Hepatocyte (in vitro differentiated cells): ENCODE data around the gene ZC3H7A. TPM values are rescaled to one million over a fixed set of nuclear protein-coding genes. Genes with fewer than 3 reads are reported as not detected.
A peak's percentile ranks its signal among the peaks of the same experiment; 100 is the strongest.

Experiments
- DNase-seq: peaks from one replicate; pipeline ENCODE4 v3.0.0-alpha.2; 2016; ENCODE audit warnings: low spot score
- H2AFZ ChIP-seq: fragments of 200-600 bp; sonication (generic); 2 replicates; pipeline ENCODE4 v1.6.0; 2016; ENCODE audit warnings: antibody characterized with exemption, mild to moderate bottlenecking
- H3K27ac ChIP-seq: fragments of 200-600 bp; sonication (generic); 2 replicates; pipeline ENCODE4 v1.5.1; 2016; ENCODE audit warnings: mild to moderate bottlenecking
- H3K27me3 ChIP-seq: fragments of 200-600 bp; sonication (generic); 2 replicates; pipeline ENCODE4 v1.6.1; 2016
- H3K36me3 ChIP-seq: fragments of 200-600 bp; sonication (generic); replicated peaks from 2 replicates; pipeline ENCODE4 v1.5.1; 2016; ENCODE audit warnings: low read depth; ENCODE audit not compliant: insufficient read depth
- H3K4me1 ChIP-seq: fragments of 200-600 bp; sonication (generic); 2 replicates; pipeline ENCODE4 v1.5.1; 2016; ENCODE audit warnings: mild to moderate bottlenecking, moderate library complexity; ENCODE audit not compliant: insufficient read depth
- H3K4me2 ChIP-seq: fragments of 200-600 bp; sonication (generic); 2 replicates; pipeline ENCODE4 v1.6.0; 2016
- H3K4me3 ChIP-seq: fragments of 200-600 bp; sonication (generic); 2 replicates; pipeline ENCODE4 v1.5.1; 2016; ENCODE audit warnings: mild to moderate bottlenecking
- H3K79me2 ChIP-seq: fragments of 200-600 bp; sonication (generic); 2 replicates; pipeline ENCODE4 v1.6.0; 2017; ENCODE audit warnings: mild to moderate bottlenecking
- H3K9me2 ChIP-seq: fragments of 200-600 bp; sonication (generic); replicated peaks from 2 replicates; pipeline ENCODE4 v1.6.0; 2017; ENCODE audit warnings: mild to moderate bottlenecking; ENCODE audit not compliant: insufficient read depth
- H3K9me3 ChIP-seq: fragments of 200-600 bp; sonication (generic); 2 replicates; pipeline ENCODE4 v1.5.1; 2016; ENCODE audit warnings: low read depth, mild to moderate bottlenecking
- H4K20me1 ChIP-seq: fragments of 200-600 bp; sonication (generic); 2 replicates; pipeline ENCODE4 v1.6.0; 2016; ENCODE audit warnings: mild to moderate bottlenecking; ENCODE audit not compliant: insufficient read depth, poor library complexity, severe bottlenecking
- CTCF ChIP-seq: fragments of 200-600 bp; sonication (generic); IDR thresholded peaks from 2 replicates; pipeline ENCODE4 v1.5.1; 2016; ENCODE audit warnings: antibody characterized with exemption, mild to moderate bottlenecking; ENCODE audit not compliant: poor library complexity
- EZH2 ChIP-seq: fragments of 200-600 bp; sonication (generic); IDR thresholded peaks from 2 replicates; pipeline ENCODE4 v1.6.1; 2016; ENCODE audit warnings: antibody characterized with exemption, mild to moderate bottlenecking, borderline replicate concordance
- EZH2phosphoT487 ChIP-seq: fragments of 200-600 bp; sonication (generic); IDR thresholded peaks from one replicate; pipeline ENCODE4 v1.6.1; 2018; ENCODE audit warnings: antibody characterized with exemption, mild to moderate bottlenecking, low read depth, moderate library complexity; ENCODE audit not compliant: unreplicated experiment, severe bottlenecking
- WGBS: methylation state at CpG from one replicate; pipeline ENCODE4 v1.1.6; 2016; ENCODE audit warnings: low lambda C conversion rate; ENCODE audit errors: missing lambda C conversion rate; 5-methylcytosine and 5-hydroxymethylcytosine counted together
- polyA plus RNA-seq: library from polyadenylated mRNA; unstranded; fragments of >200 nt; fragmentation: Nextera tagmentation; extraction: Ambion mirVana; gene quantifications from 2 replicates; pipeline ENCODE4 v1.2.1, GENCODE V29; 2016
- total RNA-seq: library from RNA; depleted of rRNA; stranded (reverse); fragments of >200 nt; gene quantifications from 2 replicates; pipeline ENCODE4 v1.2.3, GENCODE V29; 2014

The ZC3H7A gene
- total and polyA plus RNA-seq, 2 experiments from 2014 or later, result 34.9 to 40.3 TPM

GRCh38 chr16:11799509-11800381 is 2.7 kb upstream of the ZC3H7A start:
- no peak for DNase-seq
- Histone ChIP-seq H3K79me2 (peaks cover 49% of the 10 kb centered on the region), H2AFZ (no peak overlapping the region), H3K4me1 (peaks cover 24% of the 10 kb centered on the region), H4K20me1 (peaks cover 5% of the 10 kb centered on the region), H3K9me2 (no peaks in the 10 kb centered on the region), H3K4me2 (peak overlapping the region; percentile 95), H3K27me3 (no peaks in the 10 kb centered on the region), H3K36me3 (no peaks in the 10 kb centered on the region), H3K4me3 (no peak overlapping the region), H3K27ac (no peak overlapping the region), H3K9me3 (no peaks in the 10 kb centered on the region)
- WGBS, result 90% methylated on average over 14 of the region's 14 CpGs
- TF ChIP-seq EZH2phosphoT487, result no peak
- no peak for TF ChIP-seq EZH2
- no peak for TF ChIP-seq CTCF

GRCh38 chr16:11799017-11799381 is 1.9 kb upstream of the ZC3H7A start:
- H3K27me3 ChIP-seq, result no peaks in the 10 kb centered on the region
- H3K4me2 ChIP-seq, result peak overlapping the region; percentile 95
- WGBS, result 96% methylated on average over 10 of the region's 10 CpGs
- H2AFZ ChIP-seq, result no peak overlapping the region
- H3K4me1 ChIP-seq, result peaks cover 31% of the 10 kb centered on the region
- H4K20me1 ChIP-seq, result peaks cover 7% of the 10 kb centered on the region
- peaks cover 57% of the 10 kb centered on the region for H3K79me2 ChIP-seq
- DNase-seq, result no peak
- TF ChIP-seq EZH2 (no peak), CTCF (no peak), EZH2phosphoT487 (no peak)
- H3K36me3 ChIP-seq, result no peaks in the 10 kb centered on the region
- H3K4me3 ChIP-seq, result no peak overlapping the region
- no peak overlapping the region for H3K27ac ChIP-seq
- H3K9me3 ChIP-seq, result no peaks in the 10 kb centered on the region
- H3K9me2 ChIP-seq, result no peaks in the 10 kb centered on the region

GRCh38 chr16:11797957-11798299 is 870 bp upstream of the ZC3H7A start:
- Histone ChIP-seq H3K27me3 (no peaks in the 10 kb centered on the region), H3K79me2 (peaks cover 68% of the 10 kb centered on the region), H3K36me3 (no peaks in the 10 kb centered on the region), H3K4me2 (peak overlapping the region; percentile 95), H3K9me3 (no peaks in the 10 kb centered on the region), H3K27ac (peak overlapping the region; percentile 98), H3K4me1 (peaks cover 42% of the 10 kb centered on the region), H3K4me3 (peak overlapping the region; percentile 80), H3K9me2 (no peaks in the 10 kb centered on the region), H4K20me1 (peaks cover 15% of the 10 kb centered on the region), H2AFZ (peak overlapping the region; percentile 62)
- DNase-seq, result no peak
- TF ChIP-seq EZH2 (no peak), CTCF (no peak), EZH2phosphoT487 (no peak)
- WGBS, result 9% methylated on average over 7 of the region's 7 CpGs
